Spleen (tissue), 11 donors: ENCODE measurements around the gene IL17REL. TPM values are rescaled to one million over a fixed set of nuclear protein-coding genes. Genes with fewer than 3 reads are reported as not detected.
A peak's percentile ranks its signal among the peaks of the same experiment; 100 is the strongest.

Experiments
- DNase-seq: peaks from one replicate; pipeline ENCODE4 v3.0.0-alpha.2; 2020
- H3K27ac ChIP-seq, 8 donors: fragments of 200-600 bp; sonication (generic) in 7 of 8; 1 replicate in 4 of 8; 2 replicates in 4 of 8; pipeline versions ENCODE4 v1.5.0 to v1.8.0; 2016 to 2021; ENCODE audit warnings: inconsistent platforms in 4 of 8, mild to moderate bottlenecking in 4 of 8, moderate library complexity in 1 of 8
- H3K27me3 ChIP-seq, 7 donors: fragments of 200-600 bp; sonication (generic) in 6 of 7; replicated peaks in 1 of 7; 1 replicate in 4 of 7; 2 replicates in 3 of 7; pipeline versions ENCODE4 v1.5.0 to v1.8.0; 2016 to 2021; ENCODE audit warnings: inconsistent platforms in 3 of 7, mild to moderate bottlenecking in 1 of 7
- H3K36me3 ChIP-seq, 6 donors: fragments of 200-600 bp; sonication (generic) in 5 of 6; 1 replicate in 4 of 6; 2 replicates in 2 of 6; pipeline versions ENCODE4 v1.5.0 to v1.8.0; 2016 to 2021; ENCODE audit warnings: inconsistent platforms in 2 of 6
- H3K4me1 ChIP-seq, 6 donors: fragments of 200-600 bp; sonication (generic) in 5 of 6; 1 replicate in 3 of 6; 2 replicates in 3 of 6; pipeline versions ENCODE4 v1.5.0 to v1.8.0; 2016 to 2021; ENCODE audit warnings: inconsistent platforms in 3 of 6
- H3K4me3 ChIP-seq, 8 donors: fragments of 200-600 bp; sonication (generic) in 7 of 8; 1 replicate in 4 of 8; 2 replicates in 4 of 8; pipeline versions ENCODE4 v1.5.0 to v1.8.0; 2016 to 2021; ENCODE audit warnings: inconsistent platforms in 4 of 8, mild to moderate bottlenecking in 4 of 8, moderate library complexity in 2 of 8
- H3K9me3 ChIP-seq, 8 donors: fragments of 200-600 bp; sonication (generic) in 7 of 8; 1 replicate in 4 of 8; 2 replicates in 4 of 8; pipeline versions ENCODE4 v1.5.0 to v1.8.0; 2016 to 2021; ENCODE audit warnings: inconsistent platforms in 4 of 8
- CTCF ChIP-seq, 11 experiments: fragments of 200-600 bp in 7 of 11; fragments of 450-650 bp in 4 of 11; sonication (generic) in 4 of 11; IDR thresholded peaks in 8 of 11; conservative IDR thresholded peaks in 3 of 11; 1 replicate in 7 of 11; 2 replicates in 4 of 11; pipeline versions ENCODE4 v1.4.0 to v1.8.0; 2016 to 2021; ENCODE audit warnings: antibody characterized with exemption in 11 of 11, inconsistent platforms in 4 of 11, mild to moderate bottlenecking in 1 of 11
- POLR2A ChIP-seq, 3 donors: fragments of 450-650 bp; IDR thresholded peaks; one replicate each; pipeline ENCODE4 v1.5.1; 2017; ENCODE audit warnings: antibody characterized with exemption in 3 of 3, mild to moderate bottlenecking in 1 of 3
- POLR2AphosphoS5 ChIP-seq, 3 donors: sonication (generic); formaldehyde crosslinking; IDR thresholded peaks; one replicate each; pipeline ENCODE4 v1.5.1; 2017; ENCODE audit warnings: antibody characterized with exemption in 3 of 3
- WGBS, 5 donors: extraction: QIAGEN DNeasy Blood & Tissue Kit in 3 of 5; methylation state at CpG; one replicate each; pipeline versions ENCODE4 v1.1.5 to v1.1.7; 2013 to 2018; 5-methylcytosine and 5-hydroxymethylcytosine counted together
- intact Hi-C: fragments of 100-400 bp; cut with DNase I; formaldehyde crosslinking; loops from one replicate; pipeline ENCODE4 v1.15.0; 2023; ENCODE audit warnings: low total_unique reads
- polyA plus RNA-seq, 3 donors: library from polyadenylated mRNA; stranded (reverse); fragments of 200-250 nt; gene quantifications; one replicate each; pipeline ENCODE4 v1.2.1, GENCODE V29; 2013
- total RNA-seq, 7 donors: library from RNA; depleted of rRNA in 3 of 7; stranded (reverse); fragments of >200 nt in 3 of 7; fragmentation: NEBNext Ultra II Directional in 4 of 7; extraction: Animal tissue kit (Norgen Biotek cat#: 25700) in 4 of 7; gene quantifications; one replicate each; pipeline versions ENCODE4 v1.1.0 to v1.2.1, GENCODE V29; 2016 to 2021
- donor health status: healthy with polysubstance abuse.
- donor health status: DM: no; HTN: no; CAD: no; lungs with moderate emphysema.
- donor health status: DM: no; HTN: no; CAD: no.
- donor health status: Bipolar disorder and iron deficiency.
- donor health status: healthy.
- donor health status: DM: no; HTN: no; CAD: no.
- donor health status: DM: yes; HTN: yes; CAD: no.

IL17REL gene
- total and polyA plus RNA-seq, 10 donors: 0.21 to 1.9 (median 0.83) TPM

- peaks cover 0 to 67% (median 29%) of the 10 kb centered on the region in 7 donors for H3K27me3 ChIP-seq
- TF ChIP-seq POLR2A (IDR thresholded peaks at IDR 0.05) (no peak), POLR2AphosphoS5 (IDR thresholded peaks at IDR 0.05) (no peak), CTCF (IDR thresholded peaks at IDR 0.05 in 8 of 11, conservative IDR thresholded peaks at IDR 0.05 in 3 of 11) (no peak)
- peaks cover 0 to 23% (median 11%) of the 10 kb centered on the region in 6 donors for H3K4me1 ChIP-seq
- WGBS, 5 donors: 39 to 85% (median 64%) methylated on average over 33 to 43 of the region's 43 CpGs
- no peak overlapping the region for H3K4me3 ChIP-seq
- peaks cover 0 to 17% (median 13%) of the 10 kb centered on the region in 8 donors for H3K9me3 ChIP-seq
- intact Hi-C loops: loop anchor here (5.0 kb wide), 1 partner anchor 267 kb away; no protein-coding TSS in a partner anchor
- peak; percentile 56 for DNase-seq
- no peaks in the 10 kb centered on the region for H3K36me3 ChIP-seq
- no peak overlapping the region for H3K27ac ChIP-seq
Observed at GRCh38 chr22:50034126-50035081, 21.8 kb upstream of the IL17REL start.

GRCh38 chr22:50032941-50033601 is 20.5 kb upstream of the IL17REL start:
- no peak overlapping the region for H3K4me3 ChIP-seq
- TF ChIP-seq CTCF (IDR thresholded peaks at IDR 0.05 in 8 of 11, conservative IDR thresholded peaks at IDR 0.05 in 3 of 11) (no peak), POLR2AphosphoS5 (IDR thresholded peaks at IDR 0.05) (no peak), POLR2A (IDR thresholded peaks at IDR 0.05) (no peak)
- intact Hi-C loops: loop anchor here (5.0 kb wide), 1 partner anchor 266 kb away; no protein-coding TSS in a partner anchor
- H3K36me3 ChIP-seq: no peaks in the 10 kb centered on the region
- H3K27me3 ChIP-seq: peaks cover 0 to 69% (median 29%) of the 10 kb centered on the region in 7 donors
- no peak overlapping the region for H3K27ac ChIP-seq
- H3K4me1 ChIP-seq: peaks cover 0 to 24% (median 11%) of the 10 kb centered on the region in 6 donors
- WGBS, 5 donors: 85 to 90% (median 89%) methylated on average over 8 to 23 of the region's 23 CpGs
- H3K9me3 ChIP-seq: peaks cover 0 to 4% (median under 1%) of the 10 kb centered on the region in 8 donors
- DNase-seq: peak; percentile 57

GRCh38 chr22:50032109-50032871 is 19.7 kb upstream of the IL17REL start:
- no peaks in the 10 kb centered on the region for H3K36me3 ChIP-seq
- H3K27ac ChIP-seq: no peak overlapping the region
- 83 to 96% (median 84%) methylated on average over 15 to 24 of the region's 24 CpGs for WGBS, 5 donors
- no peak overlapping the region for H3K4me3 ChIP-seq
- intact Hi-C loops: loop anchor here (5.0 kb wide), 1 partner anchor 265 kb away; no protein-coding TSS in a partner anchor
- peak; percentile 72 for DNase-seq
- TF ChIP-seq POLR2AphosphoS5 (IDR thresholded peaks at IDR 0.05) (no peak), CTCF (IDR thresholded peaks at IDR 0.05 in 8 of 11, conservative IDR thresholded peaks at IDR 0.05 in 3 of 11) (no peak), POLR2A (IDR thresholded peaks at IDR 0.05) (no peak)
- peaks cover 0 to 75% (median 29%) of the 10 kb centered on the region in 7 donors for H3K27me3 ChIP-seq
- peaks cover 0 to 30% (median 13%) of the 10 kb centered on the region in 6 donors for H3K4me1 ChIP-seq
- H3K9me3 ChIP-seq: no peaks in the 10 kb centered on the region
